ENCODE data around the gene DNMT3A. TPM values are rescaled to one million over a fixed set of nuclear protein-coding genes. Genes with fewer than 3 reads are reported as not detected.

DNMT3A gene
- total RNA-seq, 1 experiment from 2014 or later, result 215 TPM

GRCh38 chr2:25190536-25190935, 151.2 kb downstream of the DNMT3A start:
- H3K23me2 ChIP-seq (ENCODE audit: insufficient read length, low read depth, low read length, poor library complexity, severe bottlenecking), result no peaks in the 10 kb centered on the region
- no peak overlapping the region for H2AFZ ChIP-seq (ENCODE audit: low read length)
- no peak overlapping the region for H3K27ac ChIP-seq (ENCODE audit: insufficient read length, low read depth, low read length)
- no peak for DNase-seq
- no peak for TF ChIP-seq CTCF (conservative IDR thresholded peaks at IDR 0.05)
- no peak overlapping the region for H2BK12ac ChIP-seq (ENCODE audit: insufficient read length, low read depth, low read length)
- Mint-ChIP-seq H3K4me3 (no peak overlapping the region), H3K36me3 (ENCODE audit: insufficient read depth in 1 of 3, low read depth in 3 of 3) (no peaks in the 10 kb centered on the region), H3K9me3 (no peaks in the 10 kb centered on the region; a peak in 1 of 5 replicates), H3K4me1 (peaks cover 9 to 13% of the 10 kb centered on the region in 2 experiments), H3K27ac (no peak overlapping the region; a peak in 1 of 7 replicates), H3K27me3 (ENCODE audit: low read depth) (peaks cover 6% of the 10 kb centered on the region)
- H3K79me2 ChIP-seq (ENCODE audit: insufficient read depth, low read length), result no peaks in the 10 kb centered on the region
- no peak overlapping the region for H3T11ph ChIP-seq (ENCODE audit: low read length)
- no peak overlapping the region for H2BK15ac ChIP-seq (ENCODE audit: low read depth, low read length)
- H2AK5ac ChIP-seq (ENCODE audit: insufficient read length, low read length), result no peak overlapping the region
- no peaks in the 10 kb centered on the region for H3K79me1 ChIP-seq (ENCODE audit: insufficient read depth, low read depth, low read length, poor library complexity, severe bottlenecking)
- no peak overlapping the region for H2BK20ac ChIP-seq (ENCODE audit: low read depth, low read length, poor library complexity, severe bottlenecking)
- H4K5ac ChIP-seq (ENCODE audit: insufficient read length, low read depth, low read length), result no peak overlapping the region
- H3K9me3 ChIP-seq (ENCODE audit: control insufficient read depth, low read depth, low read length), result no peaks in the 10 kb centered on the region
- no peak overlapping the region for H3K9ac ChIP-seq (ENCODE audit: extremely low read depth, insufficient read length, low read length)
- H3K4me2 ChIP-seq (ENCODE audit: insufficient read depth, insufficient read length, low read length), result no peak overlapping the region
- no peak overlapping the region for H3K14ac ChIP-seq (ENCODE audit: insufficient read depth, low read length)
- H4K20me1 ChIP-seq (ENCODE audit: control insufficient read depth, insufficient read depth, insufficient read length), result no peaks in the 10 kb centered on the region
- no CpG with 5 or more reads among the region's 5 CpGs for WGBS (ENCODE audit: extremely low coverage, insufficient read length, low lambda C conversion rate)
- H3K27me3 ChIP-seq (ENCODE audit: insufficient read depth, low read length), result no peaks in the 10 kb centered on the region
- no peak overlapping the region for H3K18ac ChIP-seq (ENCODE audit: insufficient read length, low read depth, low read length)
- no peak overlapping the region for H4K91ac ChIP-seq (ENCODE audit: insufficient read length, low read depth, low read length)
- no peak overlapping the region for H3K56ac ChIP-seq (ENCODE audit: insufficient read length, low read depth, low read length)
- H3K23ac ChIP-seq (ENCODE audit: insufficient read length, low read depth, low read length), result no peak overlapping the region
- H3K4ac ChIP-seq (ENCODE audit: low read depth, low read length), result no peak overlapping the region
- H2BK5ac ChIP-seq (ENCODE audit: insufficient read length, low read length), result no peak overlapping the region
- no peak overlapping the region for H4K8ac ChIP-seq (replicated peaks; ENCODE audit: insufficient read length, low read depth, low read length)
- H3K4me1 ChIP-seq (ENCODE audit: insufficient read depth, low read length), result no peaks in the 10 kb centered on the region
- H2BK120ac ChIP-seq (ENCODE audit: low read depth, low read length, poor library complexity, severe bottlenecking), result no peak overlapping the region

Measured in H9 (cell line).